GM12878 (cell line): Measurements from ENCODE around the gene OGFOD2. TPM values are rescaled to one million over a fixed set of nuclear protein-coding genes. Genes with fewer than 3 reads are reported as not detected.

Source experiments
- ATAC-seq: fragments of 200-7000 bp; cut with Tn5 transposase; 3 replicates; pipeline ENCODE4 v1.9.1; 2020; ENCODE audit warnings: mild to moderate bottlenecking, moderate library complexity
- BruUV-seq: library from RNA; stranded (reverse); fragments of 400-500 nt; replicated peaks from 2 replicates; lab custom pipeline; 2021; lab: Mats Ljungman, UMichigan
- CTCF ChIA-PET: fragments of 300-600 bp; sonication (Branson Sonifier 250); formaldehyde crosslinking; extraction: SDS; loops from one replicate; lab custom pipeline; 2021; ENCODE audit warnings: inconsistent platforms; lab: Yijun Ruan, JAX
- POLR2A ChIA-PET: fragments of 350-600 bp; formaldehyde crosslinking; extraction: SDS; loops from one replicate; lab custom pipeline; 2021; ENCODE audit warnings: inconsistent platforms; lab: Charles Lee
- RAD21 ChIA-PET: fragments of 300-600 bp; sonication (Branson Sonifier 250); formaldehyde crosslinking; loops from one replicate; lab custom pipeline; 2023; ENCODE audit warnings: antibody characterized with exemption; ENCODE audit not compliant: unreplicated experiment; lab: Charles Lee
- SMC1A ChIA-PET: fragments of 300-600 bp; sonication (Branson Sonifier 250); formaldehyde crosslinking; loops from one replicate; lab custom pipeline; 2023; ENCODE audit not compliant: unreplicated experiment, uncharacterized antibody; lab: Charles Lee
- DNase-seq: peaks from one replicate; pipeline ENCODE4 v3.0.0-alpha.2; 2011; ENCODE audit warnings: low read depth, low spot score
- FAIRE-seq: peaks from 3 replicates; lab custom pipeline; 2011; peaks lifted over from hg19 to GRCh38; lab: Jason Lieb, UNC
- H2AFZ ChIP-seq: 2 replicates; pipeline ENCODE4 v1.6.0; 2011; ENCODE audit warnings: low read depth, low read length, control low read depth; ENCODE audit not compliant: control insufficient read depth
- H3K27ac ChIP-seq: 2 replicates; pipeline ENCODE4 v1.5.1; 2011; ENCODE audit warnings: control low read depth; ENCODE audit not compliant: control insufficient read depth, insufficient read depth
- H3K27me3 ChIP-seq, 2 experiments: replicated peaks in 1 of 2; 2 replicates each; pipeline versions ENCODE4 v1.6.0 to v1.6.1; 2011; ENCODE audit warnings: low read length in 1 of 2; ENCODE audit not compliant: control insufficient read depth in 2 of 2, insufficient read depth in 2 of 2
- H3K36me3 ChIP-seq, 2 experiments: 2 replicates each; pipeline ENCODE4 v1.5.1; 2011; ENCODE audit warnings: low read length in 1 of 2; ENCODE audit not compliant: control insufficient read depth in 2 of 2, insufficient read depth in 2 of 2
- H3K4me1 ChIP-seq: 2 replicates; pipeline ENCODE4 v1.6.1; 2011; ENCODE audit warnings: mild to moderate bottlenecking, low read length, moderate library complexity, mixed read lengths; ENCODE audit not compliant: control insufficient read depth, insufficient read depth
- H3K4me2 ChIP-seq: 2 replicates; pipeline ENCODE4 v1.6.0; 2011; ENCODE audit warnings: control low read depth; ENCODE audit not compliant: control insufficient read depth, insufficient read depth
- H3K4me3 ChIP-seq: fragments of 200-600 bp; sonication (generic); 2 replicates; pipeline ENCODE4 v1.5.1; 2016
- H3K79me2 ChIP-seq: 2 replicates; pipeline ENCODE4 v1.6.0; 2011; ENCODE audit warnings: low read length; ENCODE audit not compliant: control insufficient read depth, insufficient read depth
- H3K9ac ChIP-seq: 2 replicates; pipeline ENCODE4 v1.8.0; 2011; ENCODE audit warnings: low read length, control low read depth, mixed read lengths; ENCODE audit not compliant: control insufficient read depth, insufficient read depth
- H3K9me3 ChIP-seq: replicated peaks from 3 replicates; pipeline ENCODE4 v1.5.1; 2011; ENCODE audit warnings: mild to moderate bottlenecking, low read length; ENCODE audit not compliant: control insufficient read depth, insufficient read depth
- H4K20me1 ChIP-seq: 2 replicates; pipeline ENCODE4 v1.6.0; 2011; ENCODE audit not compliant: control insufficient read depth, insufficient read depth
- CEBPB ChIP-seq, 2 experiments: fragments of 150-350 bp in 1 of 2; IDR thresholded peaks; 2 replicates each; pipeline ENCODE4 v1.6.1; 2012 to 2014; ENCODE audit warnings: low read depth in 2 of 2, low read length in 2 of 2, borderline replicate concordance in 1 of 2, inconsistent platforms in 1 of 2
- FOS ChIP-seq: IDR thresholded peaks from 3 replicates; pipeline ENCODE4 v1.6.1; 2011; ENCODE audit warnings: borderline replicate concordance; ENCODE audit not compliant: insufficient read length; ENCODE audit errors: extremely low read depth
- RAD51 ChIP-seq: fragments of 450-650 bp; IDR thresholded peaks from 2 replicates; pipeline ENCODE4 v1.6.1; 2016; ENCODE audit warnings: moderate library complexity, mild to moderate bottlenecking, inconsistent platforms
- RBBP5 ChIP-seq: fragments of 200-600 bp; sonication (generic); conservative IDR thresholded peaks from 2 replicates; pipeline ENCODE4 v1.6.1; 2016
- SIN3A ChIP-seq: IDR thresholded peaks from 2 replicates; pipeline ENCODE4 v1.6.1; 2012; ENCODE audit warnings: low read depth, low read length, improper control_type of control experiment
- SMAD5 ChIP-seq: IDR thresholded peaks from 2 replicates; pipeline ENCODE4 v1.6.1; 2016; ENCODE audit warnings: antibody characterized with exemption, low read depth
- SP1 ChIP-seq: IDR thresholded peaks from one replicate; pipeline ENCODE4 v1.6.1; 2011; ENCODE audit warnings: low read depth, low read length
- SUPT20H ChIP-seq: IDR thresholded peaks from 2 replicates; pipeline ENCODE4 v1.6.1; 2011; ENCODE audit warnings: low read depth, mild to moderate bottlenecking, low read length, moderate library complexity, borderline replicate concordance; ENCODE audit not compliant: control insufficient read depth
- SUZ12 ChIP-seq: fragments of 200-600 bp; sonication (generic); IDR thresholded peaks from one replicate; pipeline ENCODE4 v1.6.1; 2018; ENCODE audit warnings: antibody characterized with exemption, mild to moderate bottlenecking; ENCODE audit not compliant: unreplicated experiment
- ZNF384 ChIP-seq: IDR thresholded peaks from 2 replicates; pipeline ENCODE4 v1.6.1; 2012; ENCODE audit warnings: low read depth, mild to moderate bottlenecking, low read length, improper control_type of control experiment, borderline replicate concordance
- ZZZ3 ChIP-seq: IDR thresholded peaks from 2 replicates; pipeline ENCODE4 v1.6.1; 2011; ENCODE audit warnings: low read depth; ENCODE audit not compliant: control insufficient read depth, insufficient read length
- WGBS: methylation state at CpG from one replicate; pipeline ENCODE4 v1.1.6; 2016; ENCODE audit warnings: low lambda C conversion rate; ENCODE audit not compliant: insufficient replicate concordance, insufficient coverage; ENCODE audit errors: missing lambda C conversion rate; 5-methylcytosine and 5-hydroxymethylcytosine counted together
- in situ Hi-C: fragments of 300-500 bp; cut with MboI; formaldehyde crosslinking; loops from 9 replicates; pipeline ENCODE4 v1.14.3; 2018; ENCODE audit warnings: mixed read lengths
- intact Hi-C: fragments of 100-400 bp; cut with micrococcal nuclease; formaldehyde crosslinking; loops from one replicate; pipeline ENCODE4 v1.14.2; 2022; ENCODE audit not compliant: unreplicated experiment
- polyA plus RNA-seq, 11 experiments: library from polyadenylated mRNA; depleted of rRNA in 4 of 11; unstranded in 6 of 11; stranded (reverse) in 5 of 11; fragments of >200 nt; fragmentation: Nextera tagmentation in 4 of 11; fragmentation: Illumina TruSeq in 1 of 11; extraction: Ambion mirVana in 4 of 11; extraction: Trizol in 1 of 11; gene quantifications; 1 replicate in 1 of 11; 2 replicates in 10 of 11; pipeline versions ENCODE4 v1.2.1 to v1.2.3, GENCODE V29; 2011 to 2016; ENCODE audit warnings: inconsistent platforms in 2 of 11, missing spikeins in 2 of 11, low read depth in 1 of 11
- total RNA-seq, 4 experiments: library from RNA; depleted of rRNA in 3 of 4; stranded (reverse); fragments of >200 nt in 3 of 4; fragmentation: Illumina TruSeq in 1 of 4; extraction: Trizol in 1 of 4; gene quantifications; 2 replicates each; pipeline versions ENCODE4 v1.2.1 to v1.2.3, GENCODE V29; 2013 to 2021
- TF ChIP-seq, protein P1 (sequence below): IDR thresholded peaks from 2 replicates; pipeline ENCODE4 v1.6.1; 2012; ENCODE audit warnings: improper control_type of control experiment, low read depth, low read length; ENCODE audit not compliant: insufficient replicate concordance

OGFOD2 gene
- total and polyA plus RNA-seq, 10 of the 15 experiments (the other 5 are each of a cell fraction or from before 2014, with no cell fraction given) = 0.93 to 29.2 (median 16.3) TPM

DNA sequence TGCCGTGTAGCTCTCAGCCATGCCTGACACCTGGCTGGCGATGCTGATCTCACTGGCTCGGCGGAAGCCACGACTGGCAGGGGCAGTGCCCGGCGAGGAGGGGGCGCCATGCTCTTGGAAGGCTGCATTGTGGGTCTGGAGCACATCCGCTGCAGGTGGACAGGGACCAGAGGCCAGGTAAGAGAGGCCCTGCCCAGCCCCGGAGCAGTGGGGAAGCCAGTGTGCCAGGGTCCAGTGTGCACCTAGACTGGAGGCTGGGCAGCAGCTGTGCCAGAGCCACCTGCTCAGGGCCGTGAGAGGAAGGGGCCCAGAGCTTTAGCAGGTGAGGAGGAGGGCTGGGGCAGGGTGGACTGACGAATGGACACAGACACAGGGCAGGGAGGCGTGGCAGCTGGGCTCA lies 15.5 kb downstream of the OGFOD2 start:
- Histone ChIP-seq H3K27ac (no peak overlapping the region), H3K4me2 (no peak overlapping the region), H3K27me3 (no peaks in the 10 kb centered on the region; a peak in 1 of 4 replicates), H3K4me3 (no peak overlapping the region), H3K9me3 (no peaks in the 10 kb centered on the region), H3K4me1 (peaks cover 9% of the 10 kb centered on the region), H3K79me2 (no peaks in the 10 kb centered on the region), H3K36me3 (no peaks in the 10 kb centered on the region), H2AFZ (no peak overlapping the region), H4K20me1 (no peaks in the 10 kb centered on the region), H3K9ac (no peak overlapping the region)
- no peak for ATAC-seq
- ChIA-PET CTCF (interaction anchor here (0.9 kb wide), 1 partner anchor 247 kb away, joined by 4 read pairs; no protein-coding TSS in a partner anchor), POLR2A (no interaction called here), SMC1A (no interaction called here), RAD21 (interaction anchor here (1.7 kb wide), 1 partner anchor 247 kb away, joined by 4 read pairs; no protein-coding TSS in a partner anchor)
- 57% methylated on average over 13 of the region's 13 CpGs for WGBS
- in situ Hi-C loops (no loop called here), intact Hi-C loops (no loop called here)
- DNase-seq = no peak
- no peak for FAIRE-seq
- TF ChIP-seq SUZ12 = no peak
- no peak for TF ChIP-seq SUPT20H
- no peak for TF ChIP-seq ZNF384
- no peak for TF ChIP-seq RAD51
- TF ChIP-seq RBBP5 = no peak
- no peak for TF ChIP-seq ZZZ3
- TF ChIP-seq, protein P1, sequence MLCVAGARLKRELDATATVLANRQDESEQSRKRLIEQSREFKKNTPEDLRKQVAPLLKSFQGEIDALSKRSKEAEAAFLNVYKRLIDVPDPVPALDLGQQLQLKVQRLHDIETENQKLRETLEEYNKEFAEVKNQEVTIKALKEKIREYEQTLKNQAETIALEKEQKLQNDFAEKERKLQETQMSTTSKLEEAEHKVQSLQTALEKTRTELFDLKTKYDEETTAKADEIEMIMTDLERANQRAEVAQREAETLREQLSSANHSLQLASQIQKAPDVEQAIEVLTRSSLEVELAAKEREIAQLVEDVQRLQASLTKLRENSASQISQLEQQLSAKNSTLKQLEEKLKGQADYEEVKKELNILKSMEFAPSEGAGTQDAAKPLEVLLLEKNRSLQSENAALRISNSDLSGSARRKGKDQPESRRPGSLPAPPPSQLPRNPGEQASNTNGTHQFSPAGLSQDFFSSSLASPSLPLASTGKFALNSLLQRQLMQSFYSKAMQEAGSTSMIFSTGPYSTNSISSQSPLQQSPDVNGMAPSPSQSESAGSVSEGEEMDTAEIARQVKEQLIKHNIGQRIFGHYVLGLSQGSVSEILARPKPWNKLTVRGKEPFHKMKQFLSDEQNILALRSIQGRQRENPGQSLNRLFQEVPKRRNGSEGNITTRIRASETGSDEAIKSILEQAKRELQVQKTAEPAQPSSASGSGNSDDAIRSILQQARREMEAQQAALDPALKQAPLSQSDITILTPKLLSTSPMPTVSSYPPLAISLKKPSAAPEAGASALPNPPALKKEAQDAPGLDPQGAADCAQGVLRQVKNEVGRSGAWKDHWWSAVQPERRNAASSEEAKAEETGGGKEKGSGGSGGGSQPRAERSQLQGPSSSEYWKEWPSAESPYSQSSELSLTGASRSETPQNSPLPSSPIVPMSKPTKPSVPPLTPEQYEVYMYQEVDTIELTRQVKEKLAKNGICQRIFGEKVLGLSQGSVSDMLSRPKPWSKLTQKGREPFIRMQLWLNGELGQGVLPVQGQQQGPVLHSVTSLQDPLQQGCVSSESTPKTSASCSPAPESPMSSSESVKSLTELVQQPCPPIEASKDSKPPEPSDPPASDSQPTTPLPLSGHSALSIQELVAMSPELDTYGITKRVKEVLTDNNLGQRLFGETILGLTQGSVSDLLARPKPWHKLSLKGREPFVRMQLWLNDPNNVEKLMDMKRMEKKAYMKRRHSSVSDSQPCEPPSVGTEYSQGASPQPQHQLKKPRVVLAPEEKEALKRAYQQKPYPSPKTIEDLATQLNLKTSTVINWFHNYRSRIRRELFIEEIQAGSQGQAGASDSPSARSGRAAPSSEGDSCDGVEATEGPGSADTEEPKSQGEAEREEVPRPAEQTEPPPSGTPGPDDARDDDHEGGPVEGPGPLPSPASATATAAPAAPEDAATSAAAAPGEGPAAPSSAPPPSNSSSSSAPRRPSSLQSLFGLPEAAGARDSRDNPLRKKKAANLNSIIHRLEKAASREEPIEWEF = no peak
- TF ChIP-seq SIN3A = no peak
- TF ChIP-seq FOS = no peak
- no peak for TF ChIP-seq SMAD5
- no peak for TF ChIP-seq CEBPB (IDR thresholded peaks at IDR 0.05; ENCODE audit: borderline replicate concordance in 1 of 2, low read depth in 2 of 2, low read length in 2 of 2)
- TF ChIP-seq SP1 = no peak
- no TSS peak for BruUV-seq
